OCI-LY3 (cell line): ENCODE results near the gene SIK2.

Source experiments
- EZH2phosphoT487 ChIP-seq: fragments of 200-600 bp; shearing (Covaris generic); IDR thresholded peaks from 2 replicates; pipeline ENCODE4 v1.6.1; 2018; ENCODE audit warnings: antibody characterized with exemption, mixed run types, low read depth
- TF ChIP-seq, protein P1 (sequence below): fragments of 200-600, 300-600 bp; sonication (generic); IDR thresholded peaks from 2 replicates; pipeline ENCODE4 v1.5.1; 2014; ENCODE audit warnings: antibody characterized with exemption, low read length, low read depth

- TF ChIP-seq EZH2phosphoT487, result no peak
- TF ChIP-seq, protein P1, sequence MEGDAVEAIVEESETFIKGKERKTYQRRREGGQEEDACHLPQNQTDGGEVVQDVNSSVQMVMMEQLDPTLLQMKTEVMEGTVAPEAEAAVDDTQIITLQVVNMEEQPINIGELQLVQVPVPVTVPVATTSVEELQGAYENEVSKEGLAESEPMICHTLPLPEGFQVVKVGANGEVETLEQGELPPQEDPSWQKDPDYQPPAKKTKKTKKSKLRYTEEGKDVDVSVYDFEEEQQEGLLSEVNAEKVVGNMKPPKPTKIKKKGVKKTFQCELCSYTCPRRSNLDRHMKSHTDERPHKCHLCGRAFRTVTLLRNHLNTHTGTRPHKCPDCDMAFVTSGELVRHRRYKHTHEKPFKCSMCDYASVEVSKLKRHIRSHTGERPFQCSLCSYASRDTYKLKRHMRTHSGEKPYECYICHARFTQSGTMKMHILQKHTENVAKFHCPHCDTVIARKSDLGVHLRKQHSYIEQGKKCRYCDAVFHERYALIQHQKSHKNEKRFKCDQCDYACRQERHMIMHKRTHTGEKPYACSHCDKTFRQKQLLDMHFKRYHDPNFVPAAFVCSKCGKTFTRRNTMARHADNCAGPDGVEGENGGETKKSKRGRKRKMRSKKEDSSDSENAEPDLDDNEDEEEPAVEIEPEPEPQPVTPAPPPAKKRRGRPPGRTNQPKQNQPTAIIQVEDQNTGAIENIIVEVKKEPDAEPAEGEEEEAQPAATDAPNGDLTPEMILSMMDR, result no peak
Measured at GRCh38 chr11:111756097-111756496, 153.8 kb downstream of the SIK2 start.
